Mucosa of descending colon (tissue), 3 donors: ENCODE results near the gene DENND4A. TPM values are rescaled to one million over a fixed set of nuclear protein-coding genes. Genes with fewer than 3 reads are reported as not detected.

ENCODE experiments used
- ATAC-seq: fragments of 200-7000 bp; cut with Tn5 transposase; one replicate; pipeline ENCODE4 v1.9.1; 2020; ENCODE audit warnings: mild to moderate bottlenecking, moderate library complexity
- DNase-seq, 3 donors: peaks; one replicate each; pipeline ENCODE4 v3.0.0-alpha.2; 2020
- H3K36me3 ChIP-seq: fragments of 200-600 bp; one replicate; pipeline ENCODE4 v1.8.0; 2021; ENCODE audit warnings: low read depth, mild to moderate bottlenecking
- H3K4me1 ChIP-seq: fragments of 200-600 bp; one replicate; pipeline ENCODE4 v1.8.0; 2021; ENCODE audit warnings: low read depth, mild to moderate bottlenecking
- H3K4me3 ChIP-seq: fragments of 200-600 bp; one replicate; pipeline ENCODE4 v1.8.0; 2021; ENCODE audit warnings: mild to moderate bottlenecking
- H3K9me3 ChIP-seq: fragments of 200-600 bp; one replicate; pipeline ENCODE4 v1.8.0; 2021; ENCODE audit warnings: mild to moderate bottlenecking
- CTCF ChIP-seq: fragments of 200-600 bp; IDR thresholded peaks from one replicate; pipeline ENCODE4 v1.8.0; 2022; ENCODE audit warnings: antibody characterized with exemption, mild to moderate bottlenecking
- intact Hi-C, 2 donors: fragments of 100-400 bp; cut with DNase I in 1 of 2; cut with micrococcal nuclease in 1 of 2; formaldehyde crosslinking; loops; one replicate each; pipeline versions ENCODE4 v1.11.0 to v1.11.1; 2022; cut with DNase I, micrococcal nuclease
- total RNA-seq, 3 donors: library from RNA; stranded (reverse); fragmentation: NEBNext Ultra II Directional in 2 of 3; extraction: Animal tissue kit (Norgen Biotek cat#: 25700) in 2 of 3; gene quantifications; one replicate each; pipeline versions ENCODE4 v1.2.1 to v1.2.4, GENCODE V29; 2021 to 2023
- donor health status: DM: no; HTN: no; CAD: no; lungs with moderate emphysema.
- donor health status: DM: no; HTN: no; CAD: no.
- donor health status: DM: no; HTN: yes; CAD: no.

The DENND4A gene
- total RNA-seq, 3 donors from 2014 or later: 20.3 to 34.7 (median 20.7) TPM

- Histone ChIP-seq H3K36me3 (no peaks in the 10 kb centered on the region), H3K9me3 (no peaks in the 10 kb centered on the region), H3K4me1 (no peaks in the 10 kb centered on the region), H3K4me3 (no peak overlapping the region)
- ATAC-seq: no peak
- no peak for DNase-seq
- intact Hi-C loops: no loop called here
- no peak for TF ChIP-seq CTCF
These were observed 136.6 kb downstream of the DENND4A start for GRCh38 chr15:65655457-65655856.

- intact Hi-C loops: no loop called here
These were observed 137.1 kb downstream of the DENND4A start for GRCh38 chr15:65655026-65655425.

GRCh38 chr15:65653801-65654521, 138.1 kb downstream of the DENND4A start:
- ATAC-seq (no peak), DNase-seq (no peak)
- Histone ChIP-seq H3K36me3 (no peaks in the 10 kb centered on the region), H3K9me3 (no peaks in the 10 kb centered on the region), H3K4me1 (no peaks in the 10 kb centered on the region), H3K4me3 (no peak overlapping the region)
- TF ChIP-seq CTCF: no peak
- intact Hi-C loops: no loop called here

More at GRCh38 chr15:65655026-65655425, 137.1 kb downstream of the DENND4A start:
- ATAC-seq (peak; percentile 25), DNase-seq (no peak)
- TF ChIP-seq CTCF: no peak
- Histone ChIP-seq H3K9me3 (no peaks in the 10 kb centered on the region), H3K4me3 (no peak overlapping the region), H3K36me3 (no peaks in the 10 kb centered on the region), H3K4me1 (no peaks in the 10 kb centered on the region)

- Histone ChIP-seq H3K9me3 (no peaks in the 10 kb centered on the region), H3K4me1 (no peaks in the 10 kb centered on the region), H3K4me3 (no peak overlapping the region), H3K36me3 (no peaks in the 10 kb centered on the region)
- no peak for TF ChIP-seq CTCF
- no peak for ATAC-seq
- no peak for DNase-seq
- intact Hi-C loops: no loop called here
These were observed 138.8 kb downstream of the DENND4A start for GRCh38 chr15:65653341-65653740.

GRCh38 chr15:65651831-65652749, 140.0 kb downstream of the DENND4A start:
- intact Hi-C loops: no loop called here
- Histone ChIP-seq H3K4me3 (no peak overlapping the region), H3K9me3 (no peaks in the 10 kb centered on the region), H3K4me1 (no peaks in the 10 kb centered on the region), H3K36me3 (no peaks in the 10 kb centered on the region)
- no peak for TF ChIP-seq CTCF
- DNase-seq: no peak
- no peak for ATAC-seq
